ENCODE results near the gene PAPPA.
A peak's percentile ranks its signal among the peaks of the same experiment; 100 is the strongest.

Gene PAPPA

GRCh38 chr9:116345393-116345792 is 191.8 kb downstream of the PAPPA start:
- no peak for DNase-seq (ENCODE audit: low spot score)

- DNase-seq (ENCODE audit: low spot score), result no peak
These were observed 192.2 kb downstream of the PAPPA start for GRCh38 chr9:116345817-116346216.

GRCh38 chr9:116349684-116350083 is 196.1 kb downstream of the PAPPA start:
- DNase-seq (ENCODE audit: low spot score), result no peak

GRCh38 chr9:116350213-116350612 is 196.6 kb downstream of the PAPPA start:
- no peak for DNase-seq (ENCODE audit: low spot score)

GRCh38 chr9:116352958-116353357 is 199.4 kb downstream of the PAPPA start:
- DNase-seq (ENCODE audit: low spot score), result no peak

GRCh38 chr9:116355153-116355921 is 201.7 kb downstream of the PAPPA start:
- DNase-seq (ENCODE audit: low spot score), result no peak

- no peak for DNase-seq (ENCODE audit: low spot score)
These were observed 204.7 kb downstream of the PAPPA start for GRCh38 chr9:116358251-116358650.

- DNase-seq (ENCODE audit: low spot score), result no peak
These were observed 206.4 kb downstream of the PAPPA start for GRCh38 chr9:116360016-116360415.

- no peak for DNase-seq (ENCODE audit: low spot score)
These were observed 207.4 kb downstream of the PAPPA start for GRCh38 chr9:116360989-116361388.

- no peak for DNase-seq (ENCODE audit: low spot score)
These were observed 208.0 kb downstream of the PAPPA start for GRCh38 chr9:116361547-116361946.

- no peak for DNase-seq (ENCODE audit: low spot score)
These were observed 208.9 kb downstream of the PAPPA start for GRCh38 chr9:116362493-116362892.

- peak; percentile 76 for DNase-seq (ENCODE audit: low spot score)
These were observed 211.5 kb downstream of the PAPPA start for GRCh38 chr9:116365056-116365471.

- no peak for DNase-seq (ENCODE audit: low spot score)
These were observed 212.7 kb downstream of the PAPPA start for GRCh38 chr9:116366241-116366640.

GRCh38 chr9:116368680-116369079 is 215.1 kb downstream of the PAPPA start:
- DNase-seq (ENCODE audit: low spot score), result no peak

GRCh38 chr9:116369706-116370105 is 216.1 kb downstream of the PAPPA start:
- DNase-seq (ENCODE audit: low spot score), result no peak

- DNase-seq (ENCODE audit: low spot score), result no peak
These were observed 217.0 kb downstream of the PAPPA start for GRCh38 chr9:116370556-116370955.

- DNase-seq (ENCODE audit: low spot score), result no peak
These were observed 218.6 kb downstream of the PAPPA start for GRCh38 chr9:116372081-116372673.

- no peak for DNase-seq (ENCODE audit: low spot score)
These were observed 219.2 kb downstream of the PAPPA start for GRCh38 chr9:116372786-116373185.

GRCh38 chr9:116377179-116377798 is 223.7 kb downstream of the PAPPA start:
- DNase-seq (ENCODE audit: low spot score), result peak; percentile 72

GRCh38 chr9:116378873-116379272 is 225.3 kb downstream of the PAPPA start:
- no peak for DNase-seq (ENCODE audit: low spot score)

- no peak for DNase-seq (ENCODE audit: low spot score)
These were observed 226.2 kb downstream of the PAPPA start for GRCh38 chr9:116379821-116380220.

- no peak for DNase-seq (ENCODE audit: low spot score)
These were observed 227.0 kb downstream of the PAPPA start for GRCh38 chr9:116380496-116380995.

- DNase-seq (ENCODE audit: low spot score), result no peak
These were observed 227.8 kb downstream of the PAPPA start for GRCh38 chr9:116381350-116381749.

Data from hepatic stellate cell (primary cell).